Epithelial cell of proximal tubule (primary cell): Measurements from ENCODE around the gene RNASE12. TPM values are rescaled to one million over a fixed set of nuclear protein-coding genes. Genes with fewer than 3 reads are reported as not detected.
A peak's percentile ranks its signal among the peaks of the same experiment; 100 is the strongest.

Source experiments
- DNase-seq: peaks from one replicate; pipeline ENCODE4 v3.0.0-alpha.2; 2011; ENCODE audit warnings: low read depth
- H3K4me3 ChIP-seq: 2 replicates; pipeline ENCODE4 v1.5.1; 2011; ENCODE audit warnings: low read depth, mild to moderate bottlenecking, low read length
- total RNA-seq: library from RNA; depleted of rRNA; stranded (reverse); fragments of >200 nt; gene quantifications from 2 replicates; pipeline ENCODE4 v1.2.3, GENCODE V29; 2015
- TF ChIP-seq, protein P1 (sequence below): conservative IDR thresholded peaks from 2 replicates; pipeline ENCODE4 v1.5.1; 2012; ENCODE audit warnings: low read depth, mild to moderate bottlenecking, low read length

Gene RNASE12
- total RNA-seq, 1 donor from 2014 or later = not detected

DNA sequence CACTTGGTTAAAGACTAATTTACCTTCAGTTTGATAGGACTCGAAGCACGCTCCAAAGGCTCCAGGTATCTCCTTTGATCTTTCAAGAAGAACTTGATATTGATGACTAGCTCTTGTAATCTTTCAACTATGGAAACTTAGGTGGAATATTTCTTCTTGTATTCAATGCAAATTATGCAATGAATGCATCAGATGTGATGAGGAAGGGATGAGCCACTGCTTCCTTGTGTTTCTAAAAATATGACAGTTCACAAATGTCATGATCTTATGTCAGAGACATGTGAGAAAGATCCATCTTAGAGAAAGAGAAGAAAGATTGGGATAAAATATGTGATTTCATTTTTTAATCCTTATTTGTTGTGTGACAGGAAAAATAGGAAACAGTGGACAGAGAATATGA is 40.2 kb downstream of the RNASE12 start:
- H3K4me3 ChIP-seq = no peak overlapping the region
- TF ChIP-seq, protein P1, sequence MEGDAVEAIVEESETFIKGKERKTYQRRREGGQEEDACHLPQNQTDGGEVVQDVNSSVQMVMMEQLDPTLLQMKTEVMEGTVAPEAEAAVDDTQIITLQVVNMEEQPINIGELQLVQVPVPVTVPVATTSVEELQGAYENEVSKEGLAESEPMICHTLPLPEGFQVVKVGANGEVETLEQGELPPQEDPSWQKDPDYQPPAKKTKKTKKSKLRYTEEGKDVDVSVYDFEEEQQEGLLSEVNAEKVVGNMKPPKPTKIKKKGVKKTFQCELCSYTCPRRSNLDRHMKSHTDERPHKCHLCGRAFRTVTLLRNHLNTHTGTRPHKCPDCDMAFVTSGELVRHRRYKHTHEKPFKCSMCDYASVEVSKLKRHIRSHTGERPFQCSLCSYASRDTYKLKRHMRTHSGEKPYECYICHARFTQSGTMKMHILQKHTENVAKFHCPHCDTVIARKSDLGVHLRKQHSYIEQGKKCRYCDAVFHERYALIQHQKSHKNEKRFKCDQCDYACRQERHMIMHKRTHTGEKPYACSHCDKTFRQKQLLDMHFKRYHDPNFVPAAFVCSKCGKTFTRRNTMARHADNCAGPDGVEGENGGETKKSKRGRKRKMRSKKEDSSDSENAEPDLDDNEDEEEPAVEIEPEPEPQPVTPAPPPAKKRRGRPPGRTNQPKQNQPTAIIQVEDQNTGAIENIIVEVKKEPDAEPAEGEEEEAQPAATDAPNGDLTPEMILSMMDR = no peak
- DNase-seq = no peak

DNA sequence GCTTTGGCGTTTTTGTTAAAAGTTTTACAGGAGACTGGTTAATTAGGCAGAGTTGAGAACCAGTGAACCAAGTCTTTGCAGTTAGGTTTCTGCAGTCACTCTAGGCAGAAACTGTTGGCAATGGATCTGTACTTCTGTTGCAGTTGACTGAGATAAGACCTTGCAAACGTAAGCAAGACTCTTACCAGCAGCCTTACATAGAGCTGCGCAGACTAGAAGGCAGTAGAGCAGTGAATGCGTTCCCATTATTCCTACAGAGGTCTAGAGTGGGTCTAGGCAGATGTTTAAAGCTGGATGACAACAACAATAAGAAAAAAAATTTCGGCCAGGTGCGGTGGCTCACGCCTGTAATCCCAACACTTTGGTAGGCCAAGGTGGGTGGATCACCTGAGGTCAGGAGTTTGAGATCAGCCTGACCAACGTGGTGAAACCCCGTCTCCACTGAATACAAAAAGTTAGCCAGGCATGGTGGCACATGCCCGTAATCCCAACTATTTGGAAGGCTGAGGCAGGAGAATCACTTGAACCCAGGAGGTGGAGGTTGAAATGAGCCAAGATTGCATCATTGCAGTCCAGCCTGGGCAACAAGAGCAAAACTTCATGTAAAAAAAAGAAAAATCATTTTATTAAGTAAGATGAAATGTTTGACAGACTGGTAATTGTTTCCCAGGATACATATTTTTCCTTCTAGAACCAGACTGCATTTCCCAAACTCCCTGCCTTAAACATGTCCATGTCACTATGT is 42.6 kb downstream of the RNASE12 start:
- no peak overlapping the region for H3K4me3 ChIP-seq
- TF ChIP-seq, protein P1 = no peak
- DNase-seq = peak; percentile 12

GRCh38 chr14:20546877-20547276 is 44.3 kb downstream of the RNASE12 start:
- TF ChIP-seq, protein P1 = no peak
- DNase-seq = no peak
- H3K4me3 ChIP-seq = no peak overlapping the region

Other genes with a start within 250 kb of the RNASE12 start
- 23.1 and 26.1 TPM in 2 replicates for gene PARP2, start 247.7 kb downstream of the RNASE12 start, total RNA-seq
- 7.0 and 17.5 TPM in 2 replicates for gene TEP1, start 177.9 kb downstream of the RNASE12 start, total RNA-seq
- gene KLHL33, start 155.2 kb downstream of the RNASE12 start, total RNA-seq = under 0.01 and 0.17 TPM in 2 replicates
- 24.6 and 59.7 TPM in 2 replicates for gene OSGEP, start 136.6 kb downstream of the RNASE12 start, total RNA-seq
- gene APEX1, start 136.2 kb downstream of the RNASE12 start, total RNA-seq = 321 and 381 TPM in 2 replicates
- 16.3 and 19.1 TPM in 2 replicates for gene PIP4P1, start 129.9 kb downstream of the RNASE12 start, total RNA-seq
- 152 and 178 TPM in 2 replicates for gene PNP, start 122.0 kb downstream of the RNASE12 start, total RNA-seq
- not detected in 2 replicates for gene RNASE10, start 85.8 kb downstream of the RNASE12 start, total RNA-seq
- gene RNASE9, start 30.3 kb downstream of the RNASE12 start, total RNA-seq = not detected in 2 replicates
- not detected in 2 replicates for gene RNASE11, start 3.4 kb downstream of the RNASE12 start, total RNA-seq
- gene OR6S1, start 50.3 kb upstream of the RNASE12 start, total RNA-seq = not detected in 2 replicates
- gene RNASE4, start 93.2 kb upstream of the RNASE12 start, total RNA-seq = 5.3 and 7.6 TPM in 2 replicates
- 1.3 and 4.8 TPM in 2 replicates for gene ANG, start 97.4 kb upstream of the RNASE12 start, total RNA-seq
- gene EDDM3A, start 154.5 kb upstream of the RNASE12 start, total RNA-seq = not detected in 2 replicates
- gene EDDM3B, start 177.0 kb upstream of the RNASE12 start, total RNA-seq = not detected in 2 replicates
- 0.14 and 0.81 TPM in 2 replicates for gene RNASE6, start 189.9 kb upstream of the RNASE12 start, total RNA-seq
- gene RNASE1, start 211.5 kb upstream of the RNASE12 start, total RNA-seq = 0.40 TPM in 1 of 2 replicates, not detected in the other